CD1c-positive myeloid dendritic cell (primary cell): Measurements from ENCODE around the gene AEN.

Experiments
- DNase-seq: peaks from one replicate; pipeline ENCODE4 v3.0.0-alpha.2; 2016; ENCODE audit errors: extremely low spot score

AEN gene, protein sequence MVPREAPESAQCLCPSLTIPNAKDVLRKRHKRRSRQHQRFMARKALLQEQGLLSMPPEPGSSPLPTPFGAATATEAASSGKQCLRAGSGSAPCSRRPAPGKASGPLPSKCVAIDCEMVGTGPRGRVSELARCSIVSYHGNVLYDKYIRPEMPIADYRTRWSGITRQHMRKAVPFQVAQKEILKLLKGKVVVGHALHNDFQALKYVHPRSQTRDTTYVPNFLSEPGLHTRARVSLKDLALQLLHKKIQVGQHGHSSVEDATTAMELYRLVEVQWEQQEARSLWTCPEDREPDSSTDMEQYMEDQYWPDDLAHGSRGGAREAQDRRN

GRCh38 chr15:88620995-88621772 is at the start of gene AEN:
Gene AEN, plus strand, starts transcription at chr15:88621340. Its CDS starts 4,870 bp downstream, at chr15:88626210.
- DNase-seq: peak; percentile 97

- DNase-seq: no peak
Observed at GRCh38 chr15:88571852-88572259, 49.3 kb upstream of the AEN start.

GRCh38 chr15:88574077-88574476 is 47.1 kb upstream of the AEN start:
- no peak for DNase-seq

DNA sequence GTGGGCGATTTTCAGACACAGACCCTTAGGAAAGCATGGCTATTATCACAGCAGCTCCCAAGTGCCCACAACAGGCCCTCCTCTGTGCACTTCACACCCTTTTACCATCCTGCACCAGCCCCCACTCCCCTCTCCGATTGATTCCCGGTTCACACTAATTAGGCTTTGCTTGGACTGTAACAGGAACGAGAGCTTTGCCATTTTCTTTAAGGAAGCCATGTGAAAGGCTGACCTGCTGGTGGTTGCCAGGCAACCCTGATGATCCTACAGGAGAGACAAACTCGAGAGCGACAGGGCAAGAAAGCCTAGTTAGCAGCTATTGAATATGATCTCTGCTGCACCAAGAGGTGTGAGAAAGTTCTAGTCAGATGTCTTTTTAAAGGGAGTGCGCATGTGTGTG is 46.5 kb upstream of the AEN start:
- DNase-seq: no peak

GRCh38 chr15:88579322-88579721 is 41.8 kb upstream of the AEN start:
- no peak for DNase-seq

DNA sequence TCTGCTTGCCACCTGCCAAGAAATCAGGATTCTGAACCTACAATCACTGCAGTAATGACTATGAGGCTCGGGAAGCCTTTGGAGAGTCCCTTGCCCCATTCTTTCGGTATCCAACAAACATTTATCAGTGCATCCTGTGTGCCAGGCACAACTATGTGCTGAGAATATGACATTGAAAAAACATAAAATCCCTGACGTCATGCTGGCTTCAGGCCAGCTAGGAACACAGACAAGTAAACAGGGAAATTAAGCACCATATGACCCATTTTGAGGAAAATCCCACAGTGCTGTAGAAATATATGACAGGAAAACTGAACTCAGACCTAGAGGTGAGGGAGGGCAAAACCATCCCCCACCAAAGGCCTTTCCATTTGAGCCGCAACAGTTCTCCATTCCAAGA is 40.6 kb upstream of the AEN start:
- no peak for DNase-seq

DNA sequence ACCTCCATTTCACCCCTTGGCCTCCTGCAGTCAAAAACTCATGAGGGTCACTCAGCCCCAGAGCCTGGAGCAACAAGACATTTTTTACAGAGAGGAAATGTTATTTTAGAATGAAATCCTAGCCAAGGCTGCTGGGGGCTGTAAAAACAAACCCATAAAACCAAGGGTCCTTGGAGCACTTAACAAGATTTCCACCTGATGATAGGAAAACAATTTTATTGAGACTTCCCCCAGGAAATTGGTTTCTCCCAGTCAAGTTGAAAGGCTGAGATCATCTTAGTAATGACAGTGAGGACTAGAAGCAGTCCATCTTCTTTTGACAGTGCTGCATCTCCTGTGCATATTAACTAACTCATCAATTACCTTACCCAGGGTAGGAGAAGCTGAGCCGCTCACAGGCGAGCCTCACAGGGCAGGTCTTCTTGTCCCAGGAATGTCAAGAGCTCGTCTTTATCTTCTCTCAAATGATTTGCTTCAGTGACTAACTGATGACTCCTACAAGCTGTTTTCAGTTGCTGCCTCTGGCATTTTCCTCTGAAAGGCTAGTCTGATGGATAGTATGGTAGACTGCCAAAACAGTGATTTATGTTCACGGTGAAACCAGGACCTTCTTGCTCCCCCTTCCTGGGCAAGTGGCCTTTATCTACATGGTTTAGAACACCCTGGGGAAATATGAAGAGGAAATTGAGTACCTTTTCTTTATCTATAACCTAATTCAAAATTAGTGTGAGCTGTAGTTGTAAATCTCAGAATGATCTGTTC is 34.6 kb upstream of the AEN start:
- DNase-seq: no peak

- no peak for DNase-seq
Observed at GRCh38 chr15:88590759-88591158, 30.4 kb upstream of the AEN start.

DNA sequence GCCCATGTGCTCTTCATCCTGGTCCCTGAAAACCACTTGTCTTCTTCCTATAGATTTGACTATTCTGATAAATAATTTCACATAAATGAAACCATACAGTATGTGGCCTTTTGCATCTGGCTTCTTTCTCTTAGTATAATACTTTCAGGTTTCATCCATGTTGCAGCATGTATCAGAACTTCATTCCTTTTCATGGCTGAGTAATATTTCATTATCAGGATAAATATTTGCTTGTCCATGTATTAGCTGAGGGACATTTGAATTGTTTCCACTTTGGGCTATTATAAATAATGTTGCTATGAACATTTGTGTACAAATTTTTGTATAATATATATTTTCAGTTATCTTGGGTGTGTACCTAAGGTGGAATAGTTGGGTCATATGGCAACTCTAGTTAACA is 29.8 kb upstream of the AEN start:
- DNase-seq: no peak

DNA sequence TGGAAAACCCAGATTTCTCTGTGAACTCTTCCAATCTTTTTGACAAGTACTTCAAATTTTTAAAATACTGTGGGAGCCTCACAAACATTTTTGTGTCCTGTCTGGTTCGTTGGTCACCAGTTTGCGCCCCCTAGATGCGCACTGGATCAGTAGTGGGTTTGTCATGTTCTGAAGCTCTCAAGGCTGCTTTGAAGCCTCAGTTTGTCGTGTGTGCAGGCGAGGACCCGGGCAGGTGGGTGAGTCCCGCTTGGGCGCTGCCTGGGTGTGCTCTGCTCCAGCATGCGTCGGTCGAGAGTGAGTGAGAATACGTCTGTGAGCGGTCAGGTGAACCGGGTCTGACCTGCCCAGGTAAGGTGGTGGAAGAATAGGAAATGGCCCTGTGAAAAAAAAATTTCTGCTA is 17.3 kb upstream of the AEN start:
- DNase-seq: no peak

DNA sequence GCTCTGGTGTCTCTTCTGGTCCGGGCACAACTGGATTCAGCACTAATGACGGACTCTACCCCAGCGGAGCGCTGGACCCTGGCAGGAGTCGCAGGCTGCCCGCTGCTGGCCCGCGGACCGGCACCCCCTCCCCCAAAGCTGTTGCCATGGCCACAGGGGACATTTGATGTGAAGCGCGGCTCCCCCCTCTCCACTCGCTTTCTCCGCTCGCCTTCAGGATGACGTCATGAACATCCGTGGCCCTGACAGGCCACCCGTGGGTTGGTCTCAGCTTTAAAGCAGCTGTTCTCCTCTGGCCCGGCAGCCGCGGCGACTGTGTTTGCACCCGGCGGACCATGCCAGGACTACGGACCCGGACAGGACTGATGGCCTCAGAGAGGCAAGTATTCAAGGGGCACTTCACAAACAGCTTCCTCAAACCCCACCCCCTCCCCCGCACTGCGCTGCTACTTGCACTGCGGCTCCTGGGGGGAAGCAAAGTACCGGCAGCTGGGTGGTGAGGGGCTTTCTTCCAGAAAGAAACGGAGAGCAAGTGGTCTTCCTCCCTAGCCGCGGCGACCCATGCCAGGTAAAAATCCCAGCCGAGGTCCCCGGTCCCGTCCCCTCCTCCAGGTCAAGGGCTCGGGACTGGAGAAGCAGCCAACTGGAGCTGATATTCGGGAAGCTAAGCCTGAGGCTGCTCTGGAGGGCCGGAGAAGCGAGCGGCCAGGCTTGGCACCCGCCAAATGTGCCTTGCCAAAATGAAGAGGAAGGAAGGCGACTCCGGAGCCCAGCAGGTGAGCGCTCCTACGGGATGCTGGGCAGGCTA is 16.6 kb upstream of the AEN start:
- no peak for DNase-seq

- peak; percentile 4 for DNase-seq
Observed at GRCh38 chr15:88605189-88606069, 15.7 kb upstream of the AEN start.

GRCh38 chr15:88606070-88606794 is 14.9 kb upstream of the AEN start:
- DNase-seq: no peak

DNA sequence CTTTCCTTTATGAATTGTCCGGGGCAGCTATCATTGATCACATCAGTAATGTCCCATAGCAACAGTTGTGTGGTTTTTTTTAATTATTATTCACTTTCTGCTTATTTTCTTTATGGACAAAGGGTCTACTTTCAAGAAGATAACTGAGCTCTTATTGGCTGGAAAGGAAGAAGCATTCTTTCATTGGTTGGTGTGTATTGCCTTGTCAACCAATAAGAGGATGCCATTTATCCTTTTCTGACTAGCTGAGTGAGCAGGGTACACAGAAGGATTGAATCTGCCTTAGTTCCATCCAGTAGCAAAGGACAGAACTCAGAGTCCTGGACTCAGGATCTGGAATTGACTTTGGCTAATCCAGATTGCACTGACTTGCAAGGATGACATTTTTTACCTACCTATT is 13.2 kb upstream of the AEN start:
- DNase-seq: no peak

DNA sequence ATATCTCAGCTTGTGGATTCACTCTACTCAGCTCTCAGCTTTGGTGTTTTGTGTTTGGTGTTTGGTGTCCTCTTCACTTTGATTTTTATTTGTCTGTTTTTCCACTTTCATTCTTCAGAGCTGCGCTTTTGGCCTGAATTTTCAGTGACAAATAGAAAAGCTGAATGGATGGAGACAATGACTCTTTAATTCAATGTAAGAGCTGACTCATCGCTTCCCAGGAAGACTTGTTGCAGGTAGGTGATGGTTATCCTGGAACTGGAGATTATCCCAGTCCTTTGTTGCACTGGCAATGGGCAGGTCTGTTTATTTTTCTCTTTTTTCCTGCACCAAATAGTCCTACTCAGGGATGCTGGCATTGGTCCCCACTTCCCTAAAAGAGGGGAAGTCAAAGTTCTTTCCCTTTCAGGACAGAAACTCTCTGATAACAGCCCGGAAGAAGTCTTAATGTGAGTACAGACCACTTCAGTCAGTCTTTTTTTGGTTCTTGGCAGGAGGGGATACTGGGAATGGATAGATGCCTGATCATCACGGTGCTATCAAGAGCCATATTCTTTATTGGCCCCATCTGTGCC is 12.4 kb upstream of the AEN start:
- no peak for DNase-seq

DNA sequence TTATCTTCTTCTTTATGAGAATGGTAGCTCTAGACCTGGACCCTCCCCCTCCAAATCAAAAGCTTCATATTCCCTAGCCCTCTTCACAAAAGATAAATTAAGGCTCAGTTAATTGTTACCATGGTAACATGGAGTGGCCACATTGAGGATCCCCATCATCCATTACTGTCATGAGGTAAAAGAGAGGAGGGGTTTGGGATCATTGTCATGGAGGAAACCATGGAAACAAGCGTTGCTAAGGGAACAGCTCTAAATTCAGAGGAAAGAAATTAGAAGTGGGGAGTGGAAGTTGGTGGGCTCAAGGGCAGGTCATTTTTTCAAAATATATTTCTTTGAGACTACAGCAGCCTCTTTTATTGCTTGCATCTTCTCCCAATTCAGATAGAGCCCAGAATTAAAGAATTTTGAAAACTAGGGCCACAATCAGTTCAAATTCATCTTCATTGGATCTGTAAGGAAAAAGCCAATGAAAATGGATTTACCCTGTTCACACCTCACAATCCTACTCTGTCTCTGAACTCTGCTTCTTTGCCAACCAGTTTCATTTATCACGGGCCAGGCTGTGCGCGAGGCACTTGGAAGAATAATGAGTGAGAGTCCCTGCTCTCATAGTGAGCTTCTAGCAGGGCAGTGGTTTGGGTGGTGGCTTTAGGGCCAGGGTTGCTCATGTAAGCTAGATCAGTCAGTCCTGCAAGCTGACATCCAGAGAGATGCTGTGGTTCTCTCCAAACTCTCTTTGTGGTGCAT is 11.6 kb upstream of the AEN start:
- DNase-seq: no peak

GRCh38 chr15:88610701-88611231 is 10.4 kb upstream of the AEN start:
- peak; percentile 46 for DNase-seq

DNA sequence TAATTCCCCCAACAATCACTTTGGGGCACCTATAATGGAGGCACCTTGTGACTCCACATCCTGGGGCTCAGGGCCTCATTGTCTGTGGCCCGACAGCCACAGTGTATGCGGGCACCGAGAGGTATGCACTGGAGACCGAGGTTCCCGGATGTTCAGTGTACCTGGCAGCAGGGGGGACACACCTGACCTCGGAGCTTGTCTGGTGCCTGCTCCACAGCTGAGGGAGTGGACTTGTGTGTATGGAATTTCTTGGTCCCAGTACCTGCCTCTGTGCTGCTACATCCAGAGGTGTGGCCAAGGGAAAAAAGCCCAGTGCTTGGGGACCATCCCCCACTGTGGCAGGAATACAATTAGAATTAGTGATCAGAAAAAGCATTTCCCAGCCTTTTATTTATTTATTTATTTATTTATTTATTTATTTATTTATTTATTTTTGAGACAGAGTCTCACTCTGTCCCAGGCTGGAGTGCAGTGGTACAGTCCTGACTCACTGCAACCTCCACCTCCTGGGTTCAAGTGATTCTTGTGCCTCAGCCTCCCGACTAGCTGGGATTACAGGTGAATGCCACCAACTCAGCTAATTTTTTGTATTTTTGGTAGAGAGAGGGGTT is 8.8 kb upstream of the AEN start:
- DNase-seq: no peak
